Gastroesophageal sphincter (tissue), 3 donors: ENCODE data around the gene PCBP3.

Experiments used
- CTCF ChIP-seq, 4 experiments: fragments of 200-600 bp in 2 of 4; fragments of 450-650 bp in 2 of 4; sonication (generic) in 1 of 4; IDR thresholded peaks; one replicate each; pipeline ENCODE4 v1.5.1; 2017 to 2019; ENCODE audit warnings: antibody characterized with exemption in 4 of 4, mild to moderate bottlenecking in 2 of 4, moderate library complexity in 2 of 4
- POLR2A ChIP-seq, 2 donors: fragments of 450-650 bp; IDR thresholded peaks; one replicate each; pipeline ENCODE4 v1.6.1; 2017; ENCODE audit warnings: antibody characterized with exemption in 2 of 2, mild to moderate bottlenecking in 2 of 2, moderate library complexity in 1 of 2

- TF ChIP-seq POLR2A (IDR thresholded peaks at IDR 0.05) (no peak), CTCF (IDR thresholded peaks at IDR 0.05) (no peak)
These were observed 161.8 kb downstream of the PCBP3 start for GRCh38 chr21:45805321-45805720.
